GM04503 (cell line): ENCODE data around the gene GDF2.

Experiments used
- DNase-seq: peaks from one replicate; pipeline ENCODE4 v3.0.0-alpha.2; 2012; ENCODE audit warnings: low read depth

The GDF2 gene

DNA sequence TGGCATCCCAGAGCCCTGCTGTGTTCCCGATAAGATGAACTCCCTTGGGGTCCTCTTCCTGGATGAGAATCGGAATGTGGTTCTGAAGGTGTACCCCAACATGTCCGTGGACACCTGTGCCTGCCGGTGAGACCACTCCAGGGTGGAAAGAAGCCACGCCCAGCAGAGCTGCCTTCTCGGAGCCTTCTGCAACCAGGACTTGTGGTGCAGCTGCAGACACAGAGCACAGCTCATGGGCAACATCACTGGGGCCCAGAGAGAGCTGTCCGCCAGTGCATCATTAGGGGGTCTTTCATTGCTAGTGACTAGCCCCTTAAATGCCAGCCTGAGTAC is 9.6 kb upstream of the GDF2 start:
- no peak for DNase-seq

DNA sequence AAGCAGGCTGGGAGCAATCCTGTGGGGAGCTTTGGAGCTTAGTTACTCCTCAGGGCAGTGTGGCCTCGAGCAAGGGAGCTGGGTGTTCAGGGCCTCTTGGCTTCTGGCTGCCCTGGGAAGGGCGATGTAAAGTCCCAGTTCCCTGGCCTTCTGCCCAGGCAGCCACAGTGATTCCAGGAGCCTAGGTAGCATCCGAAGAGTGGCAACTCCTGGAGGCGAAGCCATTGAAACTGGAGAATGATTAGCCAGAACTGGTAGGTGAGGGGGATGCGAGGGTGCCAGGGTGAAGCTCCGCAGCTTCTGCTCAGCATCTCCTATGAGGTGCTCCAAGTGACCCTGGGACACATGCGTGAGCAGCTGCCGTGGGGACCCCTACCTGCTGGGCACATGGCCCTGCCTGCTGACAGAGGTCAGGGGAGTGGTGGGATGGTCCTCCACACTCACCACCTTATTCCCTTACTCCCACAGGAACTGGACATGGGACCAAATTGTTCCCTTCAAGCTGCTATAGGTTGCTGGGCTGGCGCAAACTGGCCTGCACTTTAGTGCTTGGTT is 7.8 kb upstream of the GDF2 start:
- no peak for DNase-seq

DNA sequence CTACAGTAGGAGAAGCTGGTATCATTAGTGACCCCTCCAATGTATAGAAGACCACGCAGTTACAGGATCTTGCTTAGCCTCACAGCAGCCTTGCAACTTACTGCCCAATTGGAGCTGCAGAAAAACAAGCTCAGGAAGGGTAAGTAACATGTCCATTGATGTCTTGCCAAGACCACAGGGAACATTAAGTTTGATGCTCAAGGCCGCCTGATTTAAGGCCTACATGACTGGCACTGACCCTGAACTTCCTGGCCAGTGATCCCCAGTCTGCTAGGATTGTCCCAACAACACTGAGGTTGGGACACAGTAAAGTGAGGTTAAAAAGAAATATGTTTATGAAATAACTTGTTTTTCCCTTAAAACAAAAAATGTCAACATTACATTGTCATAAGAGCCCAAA is 6.8 kb upstream of the GDF2 start:
- no peak for DNase-seq

GRCh38 chr10:47316131-47316530 is 6.1 kb upstream of the GDF2 start:
- no peak for DNase-seq

DNA sequence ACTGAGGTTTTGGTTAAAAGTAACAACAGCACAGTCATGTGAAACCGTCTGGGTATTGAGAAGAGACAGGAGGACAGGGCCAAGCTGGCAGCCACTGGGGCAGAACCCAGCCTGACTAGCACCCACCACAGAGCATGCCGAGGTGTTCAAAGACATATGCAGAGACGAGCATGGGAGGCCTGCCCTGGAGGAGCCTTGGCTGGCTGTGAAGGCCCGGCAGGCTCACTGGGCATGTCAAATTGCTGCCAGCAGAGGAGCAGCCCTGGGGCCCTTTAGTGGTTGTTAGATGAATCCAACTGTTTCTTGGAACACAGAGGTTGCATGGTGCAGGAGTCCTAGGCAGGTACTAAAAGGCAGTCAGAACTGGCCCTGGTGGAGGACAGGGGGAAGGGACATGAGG is 5.0 kb upstream of the GDF2 start:
- DNase-seq, result no peak

GRCh38 chr10:47318706-47319105 is 3.5 kb upstream of the GDF2 start:
- no peak for DNase-seq

DNA sequence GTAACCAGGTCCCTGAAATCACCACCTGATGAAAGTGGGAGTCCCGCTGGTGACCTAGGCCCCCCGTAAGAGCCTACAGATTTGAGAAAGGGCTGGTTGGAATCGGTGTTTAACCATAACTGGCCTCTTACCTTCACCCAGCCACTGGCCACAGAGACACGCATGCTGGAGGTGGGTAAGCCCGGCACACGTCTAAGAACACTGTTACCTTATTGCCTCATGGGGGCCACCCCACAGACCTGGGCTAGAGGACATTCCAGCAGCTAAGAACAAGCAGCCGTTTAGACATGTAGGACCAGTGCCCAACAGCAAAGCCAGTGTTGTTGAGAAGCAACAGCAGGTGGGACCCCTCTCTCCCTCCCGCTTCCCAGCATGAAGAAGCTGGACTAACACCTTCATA is 2.5 kb upstream of the GDF2 start:
- DNase-seq, result no peak

DNA sequence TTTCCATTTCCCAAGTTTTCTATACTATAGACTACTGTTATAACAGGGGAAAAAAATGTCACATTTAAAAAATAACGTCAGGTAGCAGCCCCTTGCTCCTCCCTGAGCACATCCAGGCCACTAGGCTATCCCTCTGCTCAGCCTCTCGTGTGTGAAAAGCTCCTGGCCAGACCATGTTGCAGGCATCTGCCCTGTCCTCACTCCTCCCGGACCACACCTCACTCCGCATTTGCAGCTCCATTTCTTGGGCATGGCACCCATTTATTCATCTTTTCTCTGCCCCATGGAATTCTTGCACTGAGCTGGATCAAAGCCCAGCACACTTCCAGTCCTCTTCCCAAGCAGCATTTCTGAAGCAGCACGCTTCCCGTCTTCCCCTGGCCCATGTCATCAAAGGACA is 1.4 kb upstream of the GDF2 start:
- no peak for DNase-seq

DNA sequence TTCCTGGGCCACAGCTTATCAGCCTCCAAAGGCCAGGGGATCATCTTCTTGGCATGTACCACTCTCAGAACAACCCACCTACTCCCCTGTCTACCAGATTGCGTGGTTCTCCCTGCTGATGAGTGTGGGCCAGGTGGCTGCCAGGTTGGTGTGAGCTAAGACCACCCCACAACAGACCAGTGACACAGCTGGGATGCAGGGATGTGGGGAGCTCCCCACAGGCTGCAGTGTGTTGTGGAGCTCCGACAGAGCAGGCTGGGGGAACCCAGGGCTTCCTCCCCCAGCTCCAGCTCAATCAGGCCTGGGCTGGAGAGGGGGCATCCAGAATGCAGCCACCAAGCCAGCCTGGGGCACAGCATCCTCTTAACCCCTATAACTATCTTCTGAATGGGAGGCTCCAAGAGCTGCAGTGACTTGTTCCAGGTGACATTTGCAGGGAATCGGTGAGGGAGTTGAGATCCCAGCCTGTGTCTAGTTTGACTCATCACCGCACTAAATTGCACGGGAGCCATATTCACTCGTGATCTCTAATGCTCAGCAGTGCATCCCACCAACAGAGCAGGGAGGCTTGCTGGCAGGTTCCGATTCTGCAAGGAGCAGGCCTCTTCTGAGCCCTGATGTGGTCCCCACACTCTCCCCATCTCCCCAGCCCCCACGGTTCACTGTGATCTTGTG is 596 bp upstream of the GDF2 start:
- no peak for DNase-seq

DNA sequence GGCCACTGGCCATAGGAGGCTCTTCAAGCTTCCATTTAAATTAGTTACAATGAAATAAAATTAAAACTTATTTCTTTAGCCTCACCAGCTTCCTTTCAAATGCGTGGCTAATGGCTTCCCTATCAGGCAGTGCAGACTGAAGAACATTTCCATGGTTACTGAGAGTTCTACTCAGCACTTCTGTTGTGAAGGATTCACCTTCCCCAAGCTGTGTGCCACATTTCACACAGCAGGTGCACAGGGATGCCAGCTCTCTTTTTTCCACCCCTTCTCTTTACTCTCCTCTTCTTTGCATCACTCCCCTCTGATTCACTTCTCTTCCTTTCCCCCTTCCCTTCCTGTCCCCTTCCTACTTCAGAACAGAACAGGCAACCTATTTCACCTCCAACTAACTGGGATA is 833 bp downstream of the GDF2 start:
- no peak for DNase-seq

- no peak for DNase-seq
These were observed 1.5 kb downstream of the GDF2 start for GRCh38 chr10:47323636-47324296.

DNA sequence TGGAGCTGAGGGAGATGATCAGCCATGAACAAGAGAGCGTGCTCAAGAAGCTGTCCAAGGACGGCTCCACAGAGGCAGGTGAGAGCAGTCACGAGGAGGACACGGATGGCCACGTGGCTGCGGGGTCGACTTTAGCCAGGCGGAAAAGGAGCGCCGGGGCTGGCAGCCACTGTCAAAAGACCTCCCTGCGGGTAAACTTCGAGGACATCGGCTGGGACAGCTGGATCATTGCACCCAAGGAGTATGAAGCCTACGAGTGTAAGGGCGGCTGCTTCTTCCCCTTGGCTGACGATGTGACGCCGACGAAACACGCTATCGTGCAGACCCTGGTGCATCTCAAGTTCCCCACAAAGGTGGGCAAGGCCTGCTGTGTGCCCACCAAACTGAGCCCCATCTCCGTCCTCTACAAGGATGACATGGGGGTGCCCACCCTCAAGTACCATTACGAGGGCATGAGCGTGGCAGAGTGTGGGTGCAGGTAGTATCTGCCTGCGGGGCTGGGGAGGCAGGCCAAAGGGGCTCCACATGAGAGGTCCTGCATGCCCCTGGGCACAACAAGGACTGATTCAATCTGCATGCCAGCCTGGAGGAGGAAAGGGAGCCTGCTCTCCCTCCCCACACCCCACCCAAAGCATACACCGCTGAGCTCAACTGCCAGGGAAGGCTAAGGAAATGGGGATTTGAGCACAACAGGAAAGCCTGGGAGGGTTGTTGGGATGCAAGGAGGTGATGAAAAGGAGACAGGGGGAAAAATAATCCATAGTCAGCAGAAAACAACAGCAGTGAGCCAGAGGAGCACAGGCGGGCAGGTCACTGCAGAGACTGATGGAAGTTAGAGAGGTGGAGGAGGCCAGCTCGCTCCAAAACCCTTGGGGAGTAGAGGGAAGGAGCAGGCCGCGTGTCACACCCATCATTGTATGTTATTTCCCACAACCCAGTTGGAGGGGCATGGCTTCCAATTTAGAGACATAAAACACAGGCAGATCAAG is 3.3 kb downstream of the GDF2 start:
- no peak for DNase-seq

DNA sequence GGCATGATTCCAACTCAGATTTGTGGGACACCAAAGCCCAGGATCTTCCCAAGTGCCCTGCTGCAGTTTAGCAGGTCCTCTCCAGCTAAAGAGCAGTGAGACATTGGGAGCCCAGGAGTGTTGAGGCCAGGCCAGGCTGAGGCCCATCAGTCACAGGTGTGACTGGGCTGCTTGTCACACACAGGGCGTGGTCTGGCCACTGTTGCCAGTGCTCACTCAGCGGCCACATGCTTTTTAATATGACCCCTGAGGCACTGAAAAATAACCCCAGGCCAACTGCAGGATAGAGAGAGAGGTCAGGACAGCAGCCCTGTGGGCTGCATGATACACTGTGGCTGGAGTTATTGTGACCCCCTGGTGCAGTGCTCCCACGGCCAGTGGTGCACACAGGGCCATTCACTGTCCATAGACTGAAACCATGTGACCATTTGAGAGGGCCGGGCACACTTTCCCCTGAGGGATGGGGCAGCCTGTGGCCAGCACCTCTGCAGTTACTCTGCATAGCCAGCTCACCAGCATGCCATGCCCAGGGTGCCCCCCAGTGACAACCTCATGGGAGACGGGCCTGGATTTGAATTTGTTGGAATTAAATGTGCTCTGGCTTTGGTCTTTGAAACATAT is 4.2 kb downstream of the GDF2 start:
- DNase-seq, result no peak

- no peak for DNase-seq
These were observed 4.7 kb downstream of the GDF2 start for GRCh38 chr10:47326927-47327330.

DNA sequence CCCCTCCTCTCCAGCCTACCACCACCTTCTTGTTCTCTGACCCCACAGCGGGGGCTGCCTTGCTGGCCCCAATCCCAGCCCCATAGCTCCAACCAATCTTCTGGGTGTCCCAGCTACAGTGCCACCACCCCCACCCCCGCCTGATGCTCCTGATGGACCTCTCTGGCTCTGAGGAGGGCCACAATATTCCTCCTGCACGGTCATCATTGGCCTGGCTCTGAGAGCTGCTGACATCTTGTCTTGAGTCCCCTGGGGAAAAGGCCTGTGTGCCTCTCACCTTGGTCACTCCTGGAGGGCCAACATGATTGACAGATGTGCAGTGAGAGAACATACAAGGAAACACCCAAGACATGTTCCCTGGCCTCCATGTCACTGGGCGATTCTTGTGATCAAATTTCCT is 7.6 kb downstream of the GDF2 start:
- DNase-seq, result no peak

DNA sequence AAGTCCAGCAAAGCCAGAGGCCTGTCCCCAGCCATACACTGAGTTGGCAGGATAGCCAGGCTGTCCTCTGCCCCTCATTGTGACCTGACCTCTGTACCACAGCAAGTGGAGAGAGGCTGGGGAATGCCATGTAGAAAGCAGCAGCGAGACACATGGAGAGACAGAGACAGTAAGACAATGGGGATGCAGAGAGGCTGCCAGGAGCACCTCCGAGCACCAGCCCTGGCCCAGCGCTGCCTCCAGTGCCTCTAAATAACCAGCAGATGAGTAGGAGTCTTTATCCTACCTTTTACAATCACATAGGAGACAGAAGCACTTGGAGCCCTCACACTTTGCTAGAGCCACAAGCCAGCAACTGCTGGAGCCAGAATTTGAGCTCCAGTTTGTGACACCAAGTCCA is 8.1 kb downstream of the GDF2 start:
- DNase-seq, result no peak

- DNase-seq, result no peak
These were observed 8.6 kb downstream of the GDF2 start for GRCh38 chr10:47330804-47331203.

DNA sequence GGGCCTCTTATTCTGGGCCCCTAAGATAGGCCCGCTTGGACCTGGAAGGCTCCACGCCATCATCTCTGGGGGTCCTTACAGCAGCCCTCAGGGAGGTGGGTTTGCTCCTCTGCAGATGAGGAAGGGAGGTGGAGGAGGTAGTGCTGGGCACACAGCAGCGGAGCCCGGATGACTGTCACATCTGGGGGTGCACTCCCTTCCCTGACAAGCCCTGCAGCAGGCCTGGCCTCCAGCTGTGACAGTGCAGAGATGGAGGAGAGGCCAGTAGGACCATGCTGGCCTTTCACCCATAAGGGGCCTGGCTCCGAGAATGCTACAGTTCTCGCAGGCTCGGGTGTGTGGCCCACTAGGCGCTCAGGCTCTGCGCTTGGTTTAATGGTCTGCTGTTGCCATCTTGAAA is 9.2 kb downstream of the GDF2 start:
- DNase-seq, result no peak

GRCh38 chr10:47331954-47332353 is 9.7 kb downstream of the GDF2 start:
- no peak for DNase-seq

GRCh38 chr10:47332371-47332770 is 10.1 kb downstream of the GDF2 start:
- no peak for DNase-seq

- DNase-seq, result no peak
These were observed 10.7 kb downstream of the GDF2 start for GRCh38 chr10:47332946-47333345.

DNA sequence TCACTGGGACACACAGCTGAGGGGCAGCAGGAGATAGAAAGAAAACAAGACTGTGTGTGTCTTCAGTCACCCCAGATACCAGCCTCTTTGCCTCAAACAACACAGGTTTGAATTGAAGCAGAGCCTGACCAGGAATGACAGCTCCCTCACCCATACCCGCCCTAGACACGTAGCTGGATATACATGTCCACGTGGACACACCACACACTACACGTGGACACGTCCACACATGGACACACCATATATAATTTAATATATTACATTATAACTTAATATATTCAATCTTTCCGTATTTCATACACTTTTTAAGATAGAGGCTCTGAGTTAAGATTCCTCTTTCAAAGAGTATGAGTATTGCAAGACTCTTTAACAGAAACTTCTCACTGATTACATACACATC is 11.3 kb downstream of the GDF2 start:
- no peak for DNase-seq
